Measurements from ENCODE around the gene GADD45A.
"Not testable (repeated sequence)": the region's sequence is repeated elsewhere in the genome, so short reads cannot be mapped to it uniquely, and the experiment has no call there.

The GADD45A gene

DNA sequence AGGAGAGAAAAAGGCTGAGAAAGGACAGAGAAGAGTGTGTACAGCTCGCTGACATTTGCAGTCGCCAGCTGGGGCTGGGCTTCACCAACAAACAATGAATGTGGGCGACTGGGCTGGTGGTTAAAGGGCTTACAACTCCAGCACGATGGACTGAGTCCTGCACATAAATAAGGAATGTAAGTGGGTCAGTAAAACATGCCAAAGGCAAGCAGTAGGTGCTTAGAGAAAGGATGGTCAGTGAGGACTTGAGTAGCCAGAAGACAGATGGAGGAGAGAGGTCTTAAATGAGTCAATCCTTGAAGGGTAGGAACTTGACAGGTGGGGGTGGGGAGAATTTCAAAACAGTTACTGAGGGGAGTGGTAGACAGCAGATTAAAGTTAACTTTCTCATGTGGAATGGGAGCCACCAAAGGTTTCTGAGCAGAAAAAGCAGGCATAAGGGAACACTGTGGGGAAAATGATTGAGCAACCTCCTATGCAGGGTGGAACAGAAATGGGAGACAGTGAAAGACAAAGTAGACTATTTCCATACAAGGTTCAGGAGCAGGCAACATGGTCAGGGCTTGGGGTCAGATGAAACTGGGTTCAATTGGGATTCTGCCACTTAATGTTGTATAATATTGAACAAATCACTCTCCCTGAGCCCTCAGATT lies 37.4 kb downstream of the GADD45A start:
- no peak for DNase-seq

DNA sequence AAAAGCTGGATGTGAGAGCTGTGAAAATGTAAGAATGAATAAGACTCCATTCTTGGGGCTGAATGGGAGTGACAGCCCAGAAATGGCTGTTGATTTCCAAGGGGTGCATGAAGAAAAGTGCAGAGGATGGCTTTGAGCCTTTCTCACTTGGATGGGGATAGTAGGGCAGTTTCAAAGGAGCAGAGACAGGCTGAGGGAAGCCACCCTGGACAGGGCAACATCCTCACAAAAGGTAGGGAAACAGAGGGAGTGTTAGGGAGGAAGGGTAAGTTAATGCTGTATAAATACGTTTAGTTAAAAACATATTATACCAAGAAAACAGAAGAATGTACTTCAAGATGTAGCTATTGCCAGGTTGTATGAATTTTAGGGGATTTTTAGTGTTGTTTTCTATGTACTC lies 38.1 kb downstream of the GADD45A start:
- no peak for DNase-seq

DNA sequence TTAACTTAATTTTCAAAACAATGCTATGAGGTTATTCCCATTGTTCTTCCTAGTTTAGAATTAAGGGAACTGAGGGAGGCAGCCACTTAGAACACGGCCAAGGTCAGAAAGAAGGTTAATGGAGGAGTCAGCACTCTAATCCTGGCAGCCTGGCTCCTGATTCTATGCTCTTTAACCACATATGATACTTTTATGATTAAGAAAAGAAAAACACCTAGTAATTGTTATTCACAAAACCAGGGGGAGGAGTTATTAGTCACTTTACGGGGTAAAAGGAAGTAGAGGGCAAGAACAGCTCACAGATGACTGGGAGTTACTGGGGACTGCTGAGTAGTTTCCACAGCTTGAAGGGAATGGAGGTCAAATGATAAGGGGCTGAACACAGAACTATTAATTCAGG lies 38.6 kb downstream of the GADD45A start:
- peak; percentile 13 for DNase-seq

DNA sequence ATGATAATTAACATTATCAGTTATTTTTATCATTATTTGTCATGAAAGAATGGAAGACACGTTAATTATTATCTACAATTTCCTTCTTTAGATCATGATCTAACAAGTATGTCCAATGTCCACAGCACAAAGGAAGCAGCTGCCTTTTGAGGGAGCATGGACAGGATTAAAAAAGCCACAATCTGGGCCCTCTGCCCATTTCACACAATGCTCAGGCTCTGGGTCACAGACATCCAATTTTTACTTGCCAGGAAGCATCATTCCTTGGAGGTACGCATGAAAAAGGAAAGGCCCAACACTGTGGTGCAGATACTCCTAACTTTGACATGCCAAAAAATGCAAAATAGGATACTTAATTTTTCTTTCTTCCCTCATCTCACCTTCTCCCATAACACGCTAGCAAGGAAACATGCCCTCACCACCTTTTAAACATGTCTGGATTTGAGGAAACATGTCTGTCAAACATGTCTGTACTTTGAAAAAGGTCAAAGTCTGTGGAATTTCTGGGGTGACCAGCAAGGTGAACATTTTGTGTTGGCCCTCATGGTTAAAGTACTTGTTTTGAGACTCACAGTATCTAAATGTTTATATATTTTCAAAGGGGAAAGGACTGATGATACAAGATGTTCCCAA lies 40.0 kb downstream of the GADD45A start:
- DNase-seq = no peak

DNA sequence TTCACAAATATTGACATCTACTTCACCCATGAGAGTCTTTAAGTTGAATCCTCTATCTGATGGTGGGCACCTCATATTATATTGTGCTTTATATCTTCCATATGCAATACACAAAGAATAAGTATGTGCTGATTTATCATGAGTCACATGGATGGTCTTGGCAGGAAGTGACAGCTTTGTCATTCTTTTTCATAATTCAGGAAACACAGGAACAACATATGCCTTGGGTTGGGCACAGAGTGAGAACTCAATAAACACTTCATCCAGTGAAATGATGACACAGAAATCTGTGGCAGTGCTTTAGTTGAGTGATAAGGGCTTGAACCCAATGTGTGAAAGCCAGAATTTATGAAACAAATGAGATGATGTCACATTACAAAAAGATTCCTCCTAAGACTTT lies 41.2 kb downstream of the GADD45A start:
- DNase-seq = no peak

DNA sequence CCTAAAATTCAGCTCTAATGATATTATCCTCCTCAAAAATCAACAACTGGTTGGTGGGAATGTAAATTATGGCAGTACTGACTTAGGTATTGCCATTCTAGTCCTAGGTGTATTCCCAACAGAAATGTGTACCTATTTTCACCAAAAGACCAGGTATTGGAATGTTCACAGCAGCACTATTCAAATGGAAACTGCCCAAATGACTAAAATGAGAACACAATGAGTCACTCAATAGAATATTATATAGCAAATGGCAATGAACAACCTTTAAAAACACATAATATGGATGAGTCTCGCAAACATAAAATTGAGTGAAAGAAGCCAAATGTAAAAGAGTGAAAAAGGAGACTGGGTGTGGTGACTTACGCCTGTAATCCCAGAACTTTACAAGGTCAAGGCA lies 44.9 kb downstream of the GADD45A start:
- no peak for DNase-seq

DNA sequence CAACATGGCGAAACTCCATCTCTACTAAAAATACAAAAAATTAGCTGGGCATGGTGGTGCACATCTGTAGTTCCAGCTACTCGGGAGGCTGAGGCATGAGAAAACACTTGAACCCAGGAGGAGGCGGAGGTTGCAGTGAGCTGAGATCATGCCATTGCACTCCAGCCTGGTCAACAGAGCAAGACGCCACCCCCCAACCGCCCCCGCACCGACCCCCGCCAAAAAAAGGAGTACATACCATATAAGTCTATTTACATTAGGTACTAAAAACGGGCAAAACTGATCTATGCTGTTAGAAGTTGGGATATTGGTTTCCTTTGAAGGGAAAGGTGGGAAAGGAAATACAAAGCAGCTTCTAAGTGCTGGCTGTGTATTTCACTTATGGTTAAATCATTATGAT lies 45.3 kb downstream of the GADD45A start:
- DNase-seq = not testable (repeated sequence)

DNA sequence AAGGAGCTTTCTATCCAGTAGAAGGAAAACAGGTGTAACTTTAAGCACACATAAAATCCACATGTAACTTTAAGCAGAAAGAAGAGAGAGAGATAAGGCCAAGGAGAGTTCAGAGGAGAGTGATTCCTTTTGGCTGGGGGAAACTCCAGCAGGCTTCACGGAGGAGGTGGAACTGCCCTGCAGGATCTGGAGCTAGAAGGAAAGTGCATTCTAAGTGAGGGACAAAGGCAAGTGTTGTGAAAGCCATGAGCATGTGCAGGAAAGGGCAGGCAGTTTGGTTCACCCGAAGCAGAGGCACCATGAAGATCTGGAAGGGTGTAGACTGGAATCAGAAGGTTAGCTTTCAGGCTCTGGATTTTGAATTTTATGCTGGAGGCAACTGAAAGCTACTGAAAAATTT lies 46.3 kb downstream of the GADD45A start:
- DNase-seq = no peak

DNA sequence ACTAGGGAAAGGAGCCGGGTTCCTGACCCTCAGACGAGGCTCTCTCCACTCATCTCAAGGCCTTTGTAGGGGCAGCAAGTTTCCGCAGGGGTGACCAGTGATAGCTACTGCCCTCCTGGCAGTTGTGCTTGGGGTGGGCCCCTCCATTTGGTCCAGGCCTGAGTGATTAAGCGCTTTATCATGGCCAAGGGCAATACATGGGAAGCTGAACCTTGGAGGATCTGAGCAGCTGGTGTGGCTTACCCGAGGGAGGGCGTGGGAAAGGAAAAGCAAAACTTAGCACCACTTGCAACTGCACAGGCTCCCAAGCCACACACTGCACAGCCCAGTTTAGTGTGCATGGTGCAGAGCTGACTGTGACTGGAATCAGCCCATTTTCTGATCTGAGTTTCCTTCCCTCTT lies 47.8 kb downstream of the GADD45A start:
- peak; percentile 82 for DNase-seq

DNA sequence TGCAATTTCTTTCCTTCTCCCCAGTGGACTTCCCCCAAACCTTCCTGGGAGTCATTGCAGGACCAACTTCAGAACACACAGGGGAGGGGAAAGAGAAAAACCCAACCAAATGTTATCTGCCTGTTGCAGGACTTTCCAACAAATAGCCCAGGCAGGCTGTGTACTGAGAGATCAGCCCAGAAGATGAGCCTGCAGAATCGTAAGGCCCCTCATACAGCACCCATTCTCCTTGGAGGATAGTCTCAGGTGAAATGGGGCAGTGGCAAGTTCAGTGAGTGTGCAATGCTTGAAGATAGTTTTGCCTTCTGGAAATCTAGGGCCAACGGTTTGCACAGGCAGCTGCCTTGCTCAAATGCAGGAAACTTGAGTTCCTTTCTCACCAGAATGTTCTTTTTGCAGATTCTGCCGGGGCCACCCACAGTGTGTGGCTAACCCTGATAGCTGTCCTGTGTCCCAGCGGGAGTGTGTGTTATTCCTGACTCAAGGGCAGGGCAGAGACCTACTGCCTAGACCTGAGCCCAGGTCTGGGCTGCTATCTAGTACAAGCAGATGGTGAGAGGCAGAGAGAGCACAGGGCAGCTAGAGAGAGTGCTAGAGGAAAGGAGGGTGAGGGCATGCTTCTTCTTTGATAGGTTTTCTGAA lies 48.8 kb downstream of the GADD45A start:
- DNase-seq = no peak

DNA sequence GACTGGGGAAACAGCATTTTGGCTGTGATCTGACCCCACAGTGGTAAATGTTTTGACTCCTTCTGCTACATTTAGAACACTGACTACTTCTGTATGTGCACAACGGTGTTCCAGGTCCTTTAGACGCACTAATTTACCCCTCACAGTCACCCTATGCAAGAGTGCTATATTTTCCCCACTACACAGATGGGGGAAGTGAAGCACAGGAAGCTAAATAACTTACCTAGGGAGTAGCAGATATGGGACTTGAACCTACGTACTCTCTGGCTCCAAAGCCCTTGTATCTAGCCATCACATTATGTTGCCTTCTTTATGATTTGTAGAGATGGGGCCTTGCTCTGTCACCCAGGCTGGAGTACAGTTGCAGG lies 49.3 kb downstream of the GADD45A start:
- DNase-seq = no peak

DNA sequence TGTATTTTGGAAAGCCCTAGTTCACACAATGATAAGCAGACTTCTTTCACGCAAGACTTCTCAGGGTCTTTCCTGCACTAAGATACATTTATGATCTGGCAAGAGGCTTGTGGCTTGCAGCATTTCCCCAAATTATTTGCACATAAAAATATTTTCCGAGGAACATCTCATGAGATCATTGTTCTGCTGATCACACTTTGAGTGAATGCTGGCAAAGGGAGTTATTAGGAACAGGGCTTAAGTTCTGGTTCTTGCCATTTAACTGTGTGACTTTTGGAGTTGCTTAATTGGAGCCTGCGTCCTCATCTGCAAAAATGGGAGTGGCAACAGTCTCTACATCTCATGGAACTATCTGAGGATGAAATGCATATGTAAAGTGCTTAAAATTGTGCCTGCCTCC lies 50.2 kb downstream of the GADD45A start:
- no peak for DNase-seq

DNA sequence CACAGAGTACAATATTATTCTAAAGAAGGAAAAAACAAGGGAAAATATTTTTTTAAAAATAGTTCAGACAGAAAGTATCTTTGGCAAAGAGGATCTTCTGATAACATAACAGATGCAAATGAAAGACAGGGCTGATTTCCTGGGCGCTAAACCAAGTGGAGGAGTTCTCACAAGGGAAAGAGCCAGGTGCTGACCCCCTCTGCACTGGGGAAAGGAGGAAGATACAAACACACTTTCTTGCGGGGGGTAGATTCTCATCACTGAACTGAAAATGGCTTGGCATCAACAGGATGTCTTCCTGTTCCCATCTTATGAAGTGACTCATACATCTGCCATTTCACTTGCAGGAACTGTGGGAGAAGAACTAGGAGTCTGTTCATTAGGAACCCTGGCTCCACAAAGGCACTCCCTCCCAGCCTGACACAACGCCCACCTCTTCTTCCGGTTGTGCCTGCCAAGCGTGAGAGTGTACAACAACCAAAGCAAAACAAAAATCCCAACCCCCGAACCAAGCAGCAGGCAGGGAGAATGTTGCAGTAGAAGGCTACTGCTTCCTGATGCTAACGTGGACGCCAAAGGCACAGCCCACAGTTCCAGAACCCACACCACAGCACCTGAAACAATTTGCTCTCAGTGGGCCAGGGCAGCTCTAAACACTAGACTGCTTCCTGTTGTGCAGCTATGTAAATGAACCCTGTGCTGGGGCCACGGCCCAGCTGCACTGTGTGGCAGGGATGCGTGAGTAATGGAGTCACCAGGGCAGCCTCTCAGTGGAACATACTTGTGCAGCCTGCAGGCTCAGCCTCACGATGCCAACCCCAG lies 51.0 kb downstream of the GADD45A start:
- DNase-seq = peak; percentile 29

DNA sequence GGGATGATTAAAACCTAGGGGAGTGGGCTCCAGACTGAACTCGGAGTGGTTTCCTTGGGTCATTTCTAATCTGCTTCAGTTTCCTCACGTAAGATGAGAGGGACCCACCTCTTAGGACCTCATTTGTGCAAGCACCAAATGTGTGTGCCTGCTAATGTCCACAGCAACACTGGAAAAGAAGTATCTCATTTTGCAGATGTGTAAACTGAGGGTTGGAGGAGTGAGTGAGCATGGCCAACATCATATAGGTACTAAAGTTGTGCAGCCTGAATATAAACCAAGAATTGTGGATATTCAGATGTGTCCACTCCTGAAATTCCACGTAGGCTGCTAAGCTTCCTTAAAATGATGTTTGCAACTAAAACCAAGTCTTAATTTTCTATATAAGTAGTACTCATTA lies 51.7 kb downstream of the GADD45A start:
- DNase-seq = no peak

DNA sequence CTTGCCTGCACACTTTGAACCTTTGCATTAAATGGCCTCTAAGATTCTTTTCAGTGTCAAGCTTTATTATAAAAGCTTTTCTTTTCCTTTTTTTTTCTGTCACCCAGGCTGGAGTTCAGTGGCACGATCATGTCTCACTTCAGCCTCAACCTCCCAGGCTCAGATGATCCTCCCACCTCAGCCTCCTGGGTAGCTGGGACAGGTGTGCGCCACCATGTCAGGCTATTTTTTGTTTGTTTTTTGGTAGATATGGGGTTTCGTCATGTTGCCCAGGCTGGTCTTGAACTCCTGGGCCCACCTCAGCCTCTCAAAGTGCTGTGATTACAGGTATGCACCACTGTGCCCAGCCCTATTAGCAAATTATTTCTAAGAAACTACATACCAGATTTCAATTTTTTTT lies 52.9 kb downstream of the GADD45A start:
- DNase-seq = no peak
